ENCODE data around the gene MACROD1. TPM values are rescaled to one million over a fixed set of nuclear protein-coding genes. Genes with fewer than 3 reads are reported as not detected.
A peak's percentile ranks its signal among the peaks of the same experiment; 100 is the strongest.
"Not testable (repeated sequence)": the region's sequence is repeated elsewhere in the genome, so short reads cannot be mapped to it uniquely, and the experiment has no call there.

MACROD1 gene
- total RNA-seq, 6 experiments from 2014 or later: 11.8 to 17.0 (median 13.1) TPM

GRCh38 chr11:63986156-63986931 is 179.6 kb downstream of the MACROD1 start, which contains the start of gene OTUB1:
TSS of gene OTUB1 (plus strand) at chr11:63986438. CDS start at chr11:63986457, 19 bp downstream.
- H3K36me3 Mint-ChIP-seq (ENCODE audit: low read depth): peaks cover 14% of the 10 kb centered on the region
- DNase-seq: peak; percentile 90
- no peak for TF ChIP-seq CTCF (IDR thresholded peaks at IDR 0.05)
- peak within 1 kb of the TSS; percentile 99 for H3K27ac Mint-ChIP-seq
- H3K4me3 Mint-ChIP-seq: peak within 1 kb of the TSS; percentile 96
- no peaks in the 10 kb centered on the region for H3K9me3 Mint-ChIP-seq
- peaks cover 2% of the 10 kb centered on the region for H3K27me3 Mint-ChIP-seq (ENCODE audit: insufficient read depth)
- peaks cover 36% of the 10 kb centered on the region for H3K4me1 Mint-ChIP-seq (ENCODE audit: low read depth)

GRCh38 chr11:63985812-63986155 is 180.1 kb downstream of the MACROD1 start:
- no peaks in the 10 kb centered on the region for H3K9me3 Mint-ChIP-seq
- peak overlapping the region; percentile 96 for H3K4me3 Mint-ChIP-seq
- peaks cover 40% of the 10 kb centered on the region for H3K4me1 Mint-ChIP-seq (ENCODE audit: low read depth)
- TF ChIP-seq CTCF (IDR thresholded peaks at IDR 0.05): no peak
- peaks cover 11% of the 10 kb centered on the region for H3K36me3 Mint-ChIP-seq (ENCODE audit: low read depth)
- DNase-seq: no peak
- peak overlapping the region; percentile 99 for H3K27ac Mint-ChIP-seq
- H3K27me3 Mint-ChIP-seq (ENCODE audit: insufficient read depth): peaks cover 5% of the 10 kb centered on the region

DNA sequence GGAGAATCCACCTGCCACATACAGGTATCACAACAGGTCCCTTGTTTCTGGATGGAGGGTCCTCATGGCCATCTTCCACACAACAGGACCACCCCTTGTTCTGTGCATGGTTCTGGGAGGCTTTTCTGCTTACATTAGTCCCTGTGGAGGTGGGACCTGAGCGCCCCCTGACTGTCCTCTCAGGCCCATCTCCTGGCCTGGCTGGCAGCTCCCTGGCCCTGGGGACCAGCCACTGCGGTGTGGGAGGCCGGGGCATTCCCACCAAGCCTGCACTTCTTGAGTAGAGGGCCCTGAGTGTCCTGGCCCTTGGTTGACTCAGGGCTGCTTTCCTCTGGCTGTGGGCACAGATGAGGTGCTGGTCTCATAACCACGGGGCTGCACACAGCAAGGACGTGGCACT is 186.5 kb downstream of the MACROD1 start:
- Mint-ChIP-seq H3K27ac (no peak overlapping the region), H3K9me3 (no peaks in the 10 kb centered on the region), H3K4me1 (ENCODE audit: low read depth) (peaks cover 40% of the 10 kb centered on the region), H3K27me3 (ENCODE audit: insufficient read depth) (peaks cover 2% of the 10 kb centered on the region; the same call in 1 of the 2 replicates), H3K4me3 (no peak overlapping the region), H3K36me3 (ENCODE audit: low read depth) (peaks cover 12% of the 10 kb centered on the region)
- no peak for DNase-seq
- no peak for TF ChIP-seq CTCF (IDR thresholded peaks at IDR 0.05)

GRCh38 chr11:63978551-63979239 is 187.2 kb downstream of the MACROD1 start:
- Mint-ChIP-seq H3K4me3 (no peak overlapping the region), H3K27me3 (ENCODE audit: insufficient read depth) (peaks cover 2% of the 10 kb centered on the region; the same call in 1 of the 2 replicates), H3K4me1 (ENCODE audit: low read depth) (peaks cover 43% of the 10 kb centered on the region), H3K9me3 (peaks cover 3% of the 10 kb centered on the region; the same call in 1 of the 2 replicates), H3K27ac (no peak overlapping the region), H3K36me3 (ENCODE audit: low read depth) (peaks cover 16% of the 10 kb centered on the region)
- no peak for DNase-seq
- no peak for TF ChIP-seq CTCF (IDR thresholded peaks at IDR 0.05)

DNA sequence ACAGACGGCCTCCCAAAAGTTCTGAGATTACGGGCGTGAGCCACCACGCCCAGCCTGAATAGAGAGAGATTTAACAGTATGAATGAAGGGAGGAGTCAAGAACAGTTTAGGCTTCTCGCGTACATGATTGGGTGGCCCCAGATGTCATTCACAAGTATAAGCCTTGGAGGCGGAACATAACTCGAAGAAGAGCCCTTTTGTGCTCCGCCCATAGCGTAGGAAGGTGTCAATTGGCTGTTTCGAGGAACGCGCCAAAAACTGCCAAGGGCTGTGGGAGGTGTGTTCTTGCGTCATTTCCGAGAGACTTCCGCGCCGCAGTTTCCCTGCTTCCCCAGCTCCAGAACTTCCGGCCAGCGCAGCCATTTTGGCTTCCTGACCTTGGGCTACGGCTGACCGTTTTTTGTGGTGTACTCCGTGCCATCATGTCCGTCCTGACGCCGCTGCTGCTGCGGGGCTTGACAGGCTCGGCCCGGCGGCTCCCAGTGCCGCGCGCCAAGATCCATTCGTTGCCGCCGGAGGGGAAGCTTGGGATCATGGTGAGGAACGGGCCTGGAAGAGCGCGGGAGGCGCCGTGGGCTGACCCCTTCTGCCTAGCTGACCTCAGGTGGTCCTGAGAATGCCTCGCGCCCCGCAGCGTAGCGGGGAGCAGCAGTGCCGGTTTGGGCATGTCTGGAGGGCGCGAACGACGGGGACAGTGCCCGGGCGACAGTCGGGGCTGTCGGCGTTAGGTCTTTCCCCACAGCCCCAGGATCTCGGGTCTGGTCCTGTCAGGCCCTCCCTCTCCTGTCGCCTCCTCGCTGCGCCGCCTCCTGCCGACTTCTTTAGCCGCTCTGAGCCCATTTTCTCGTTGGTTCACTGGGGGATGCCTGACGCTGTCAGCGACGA is 191.4 kb downstream of the MACROD1 start, which contains the start of gene COX8A:
Gene COX8A, plus strand, starts transcription at position 362 of the 885 bp plus-strand sequence. Its CDS starts 61 bp downstream, at position 423.
- peak; percentile 100 for DNase-seq
- TF ChIP-seq CTCF (IDR thresholded peaks at IDR 0.05): peak; percentile 33; the same call in 1 of the 2 replicates
- Mint-ChIP-seq H3K4me3 (peak within 1 kb of the TSS; percentile 100), H3K27ac (peak within 1 kb of the TSS; percentile 100), H3K27me3 (ENCODE audit: insufficient read depth) (no peaks in the 10 kb centered on the region; the same call in 1 of the 2 replicates), H3K9me3 (peaks cover 8% of the 10 kb centered on the region; the same call in 1 of the 2 replicates), H3K4me1 (ENCODE audit: low read depth) (peaks cover 23% of the 10 kb centered on the region), H3K36me3 (ENCODE audit: low read depth) (peaks cover 16% of the 10 kb centered on the region)

GRCh38 chr11:63973912-63974258 is 192.0 kb downstream of the MACROD1 start:
- Mint-ChIP-seq H3K4me1 (ENCODE audit: low read depth) (peaks cover 23% of the 10 kb centered on the region), H3K4me3 (peak overlapping the region; percentile 100), H3K27ac (peak overlapping the region; percentile 83), H3K36me3 (ENCODE audit: low read depth) (peaks cover 16% of the 10 kb centered on the region)
- not testable (repeated sequence) for H3K9me3 Mint-ChIP-seq; DNase-seq; H3K27me3 Mint-ChIP-seq (ENCODE audit: insufficient read depth)
